HT-29 (cell line): Measurements from ENCODE around the gene RPLP2. TPM values are rescaled to one million over a fixed set of nuclear protein-coding genes. Genes with fewer than 3 reads are reported as not detected.

Experiments
- DNase-seq: peaks from one replicate; pipeline ENCODE4 v3.0.0-alpha.2; 2015; ENCODE audit warnings: low spot score
- total RNA-seq: library from RNA; depleted of rRNA; stranded (reverse); fragments of >200 nt; shearing (Covaris generic); gene quantifications from 2 replicates; pipeline ENCODE4 v1.2.3, GENCODE V29; 2014; rRNA removed

The RPLP2 gene
- total RNA-seq, result 1,913 and 1,915 TPM in 2 replicates

- peak; percentile 100 for DNase-seq
These were observed at the start of gene RPLP2 for GRCh38 chr11:809287-810039. TSS of gene RPLP2 (plus strand) at chr11:809967. CDS start at chr11:810235, 268 bp downstream.

- DNase-seq, result no peak
These were observed 49.5 kb upstream of the RPLP2 start for GRCh38 chr11:760236-760635.

- DNase-seq, result no peak
These were observed 48.1 kb upstream of the RPLP2 start for GRCh38 chr11:761526-762108.

GRCh38 chr11:762421-763072 is 47.2 kb upstream of the RPLP2 start:
- peak; percentile 97 for DNase-seq

- no peak for DNase-seq
These were observed 46.7 kb upstream of the RPLP2 start for GRCh38 chr11:763073-763463.

- DNase-seq, result no peak
These were observed 46.0 kb upstream of the RPLP2 start for GRCh38 chr11:763549-764321.

- no peak for DNase-seq
These were observed 45.3 kb upstream of the RPLP2 start for GRCh38 chr11:764322-765024.

GRCh38 chr11:765025-765801 is 44.6 kb upstream of the RPLP2 start:
- peak; percentile 72 for DNase-seq

- DNase-seq, result no peak
These were observed 44.0 kb upstream of the RPLP2 start for GRCh38 chr11:765802-766091.

GRCh38 chr11:766106-766935 is 43.4 kb upstream of the RPLP2 start:
- no peak for DNase-seq

GRCh38 chr11:766936-767210 is 42.9 kb upstream of the RPLP2 start:
- no peak for DNase-seq

- no peak for DNase-seq
These were observed 42.5 kb upstream of the RPLP2 start for GRCh38 chr11:767238-767637.

- no peak for DNase-seq
These were observed 39.7 kb upstream of the RPLP2 start for GRCh38 chr11:769887-770641.

- no peak for DNase-seq
These were observed 38.8 kb upstream of the RPLP2 start for GRCh38 chr11:770642-771616.

- DNase-seq, result no peak
These were observed 38.1 kb upstream of the RPLP2 start for GRCh38 chr11:771617-772204.

- no peak for DNase-seq
These were observed 37.1 kb upstream of the RPLP2 start for GRCh38 chr11:772429-773390.

- DNase-seq, result no peak
These were observed 36.3 kb upstream of the RPLP2 start for GRCh38 chr11:773425-773824.
